Spleen (tissue), 7 donors: ENCODE data around the gene SELENOP.

Source experiments
- CTCF ChIP-seq, 11 experiments: fragments of 200-600 bp in 7 of 11; fragments of 450-650 bp in 4 of 11; sonication (generic) in 4 of 11; IDR thresholded peaks in 8 of 11; conservative IDR thresholded peaks in 3 of 11; 1 replicate in 7 of 11; 2 replicates in 4 of 11; pipeline versions ENCODE4 v1.4.0 to v1.8.0; 2016 to 2021; ENCODE audit warnings: antibody characterized with exemption in 11 of 11, inconsistent platforms in 4 of 11, mild to moderate bottlenecking in 1 of 11
- POLR2A ChIP-seq, 3 donors: fragments of 450-650 bp; IDR thresholded peaks; one replicate each; pipeline ENCODE4 v1.5.1; 2017; ENCODE audit warnings: antibody characterized with exemption in 3 of 3, mild to moderate bottlenecking in 1 of 3
- POLR2AphosphoS5 ChIP-seq, 3 donors: sonication (generic); formaldehyde crosslinking; IDR thresholded peaks; one replicate each; pipeline ENCODE4 v1.5.1; 2017; ENCODE audit warnings: antibody characterized with exemption in 3 of 3
- donor health status: DM: no; HTN: no; CAD: no; lungs with moderate emphysema.
- donor health status: DM: no; HTN: no; CAD: no.
- donor health status: DM: no; HTN: no; CAD: no.

- no peak for TF ChIP-seq POLR2A (IDR thresholded peaks at IDR 0.05)
- no peak for TF ChIP-seq POLR2AphosphoS5 (IDR thresholded peaks at IDR 0.05)
- TF ChIP-seq CTCF (IDR thresholded peaks at IDR 0.05 in 8 of 11, conservative IDR thresholded peaks at IDR 0.05 in 3 of 11) = no peak
Observed at GRCh38 chr5:42810834-42811590, 680 bp downstream of the SELENOP start.
